Measurements from ENCODE around the gene ADGB. TPM values are rescaled to one million over a fixed set of nuclear protein-coding genes. Genes with fewer than 3 reads are reported as not detected.

ADGB gene
- total RNA-seq, 1 donor from 2014 or later = 0.31 TPM

DNA sequence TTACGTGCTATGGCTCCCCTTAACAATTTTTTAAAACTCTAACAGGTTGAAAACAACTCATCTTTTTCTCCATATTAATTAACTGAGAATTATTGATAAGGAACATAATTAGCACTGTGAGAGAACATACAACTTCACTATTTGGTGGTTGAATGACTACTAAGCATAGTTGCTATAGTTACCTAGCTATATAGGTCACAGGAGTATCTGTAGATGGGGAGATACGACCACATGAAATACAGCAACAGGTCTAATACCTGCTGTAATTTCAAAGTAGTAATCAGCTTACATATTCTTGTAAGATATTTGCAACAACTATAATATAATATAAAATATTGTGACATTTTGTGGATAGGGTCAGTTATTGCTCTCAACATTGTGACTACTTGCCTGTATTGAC lies 102.9 kb downstream of the ADGB start:
- Mint-ChIP-seq H3K4me3 (no peak overlapping the region), H3K4me1 (ENCODE audit: unreplicated experiment) (no peaks in the 10 kb centered on the region), H3K27me3 (peaks cover 2% of the 10 kb centered on the region), H3K36me3 (no peaks in the 10 kb centered on the region), H3K27ac (no peak overlapping the region), H3K9me3 (no peaks in the 10 kb centered on the region)
- no peak for TF ChIP-seq CTCF (conservative IDR thresholded peaks at IDR 0.05)
- no peak for DNase-seq (ENCODE audit: extremely low spot score, unreplicated experiment)

DNA sequence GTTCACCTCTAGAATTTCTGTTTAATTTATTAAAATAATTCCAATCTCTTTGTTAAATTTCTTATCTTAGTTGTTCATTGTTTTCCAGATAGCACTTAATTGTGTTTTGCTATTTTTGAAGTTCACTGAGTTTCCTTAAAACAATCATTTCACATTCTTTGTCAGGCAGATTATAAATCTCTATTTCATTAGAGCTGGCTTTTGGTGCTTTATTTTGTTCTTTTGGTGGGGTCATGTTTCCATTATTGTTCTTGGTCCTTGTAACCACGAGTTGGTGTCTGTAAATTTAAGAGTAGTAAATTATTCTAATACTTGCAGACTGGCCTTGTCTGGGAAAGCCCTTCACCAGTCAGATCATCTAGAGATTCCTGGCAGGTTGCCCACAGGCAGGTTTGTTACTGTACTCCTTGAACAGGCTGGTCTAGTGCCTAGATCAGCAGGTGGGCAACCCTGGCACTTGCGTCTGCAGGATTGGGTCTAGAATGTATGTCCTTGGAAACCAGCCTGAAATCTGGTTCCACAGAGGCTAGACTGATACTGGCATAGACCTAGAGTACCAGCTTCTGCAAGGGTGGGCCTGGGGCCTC lies 110.4 kb downstream of the ADGB start:
- H3K4me1 Mint-ChIP-seq (ENCODE audit: unreplicated experiment) = no peaks in the 10 kb centered on the region
- no peak for DNase-seq (ENCODE audit: extremely low spot score, unreplicated experiment)
- H3K27ac Mint-ChIP-seq = no peak overlapping the region
- TF ChIP-seq CTCF (conservative IDR thresholded peaks at IDR 0.05) = no peak
- no peaks in the 10 kb centered on the region for H3K36me3 Mint-ChIP-seq
- H3K27me3 Mint-ChIP-seq = no peaks in the 10 kb centered on the region
- H3K9me3 Mint-ChIP-seq = no peaks in the 10 kb centered on the region
- H3K4me3 Mint-ChIP-seq = no peak overlapping the region

DNA sequence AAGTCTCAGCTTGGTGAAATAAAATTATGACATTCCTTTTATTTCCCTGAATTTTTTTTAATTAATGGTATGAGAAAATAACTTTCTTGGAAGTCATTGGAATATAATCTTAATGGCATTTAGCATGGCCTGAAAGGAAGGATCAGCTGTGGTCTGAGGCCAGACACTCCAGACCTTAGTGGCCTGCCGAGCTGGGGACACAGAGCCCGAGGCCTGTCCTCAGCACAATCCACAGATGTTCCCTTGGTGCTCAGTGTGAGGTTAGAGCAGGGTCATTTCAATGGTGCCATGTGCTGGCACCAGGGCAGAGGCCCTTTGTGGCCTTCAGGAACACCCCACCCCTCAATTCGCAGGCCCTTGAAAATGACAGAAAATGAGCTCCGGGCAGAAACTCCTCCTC lies 120.6 kb downstream of the ADGB start:
- no peak for DNase-seq (ENCODE audit: extremely low spot score, unreplicated experiment)
- H3K27me3 Mint-ChIP-seq = no peaks in the 10 kb centered on the region
- H3K4me1 Mint-ChIP-seq (ENCODE audit: unreplicated experiment) = no peaks in the 10 kb centered on the region
- H3K36me3 Mint-ChIP-seq = no peaks in the 10 kb centered on the region
- TF ChIP-seq CTCF (conservative IDR thresholded peaks at IDR 0.05) = no peak
- no peak overlapping the region for H3K4me3 Mint-ChIP-seq
- H3K27ac Mint-ChIP-seq = no peak overlapping the region
- H3K9me3 Mint-ChIP-seq = no peaks in the 10 kb centered on the region

- TF ChIP-seq CTCF (conservative IDR thresholded peaks at IDR 0.05) = no peak
- H3K4me1 Mint-ChIP-seq (ENCODE audit: unreplicated experiment) = no peaks in the 10 kb centered on the region
- no peak overlapping the region for H3K27ac Mint-ChIP-seq
- no peak for DNase-seq (ENCODE audit: extremely low spot score, unreplicated experiment)
- H3K4me3 Mint-ChIP-seq = no peak overlapping the region
- peaks cover 3% of the 10 kb centered on the region for H3K27me3 Mint-ChIP-seq
- H3K9me3 Mint-ChIP-seq = no peaks in the 10 kb centered on the region
- no peaks in the 10 kb centered on the region for H3K36me3 Mint-ChIP-seq
Measured at GRCh38 chr6:146739696-146740095, 140.9 kb downstream of the ADGB start.

GRCh38 chr6:146741609-146742008 lies 142.8 kb downstream of the ADGB start:
- H3K4me3 Mint-ChIP-seq = no peak overlapping the region

More at GRCh38 chr6:146741609-146742008, 142.8 kb downstream of the ADGB start:
- Mint-ChIP-seq H3K27me3 (no peaks in the 10 kb centered on the region), H3K36me3 (no peaks in the 10 kb centered on the region), H3K27ac (no peak overlapping the region), H3K9me3 (no peaks in the 10 kb centered on the region), H3K4me1 (ENCODE audit: unreplicated experiment) (no peaks in the 10 kb centered on the region)
- no peak for TF ChIP-seq CTCF (conservative IDR thresholded peaks at IDR 0.05)
- DNase-seq (ENCODE audit: extremely low spot score, unreplicated experiment) = no peak
